GM12892 (cell line): ENCODE results near the gene ASB2.

Source experiments
- POLR2A ChIP-seq: IDR thresholded peaks from 2 replicates; pipeline ENCODE4 v1.6.1; 2011; ENCODE audit warnings: low read depth, low read length, control low read depth
- POLR2AphosphoS5 ChIP-seq: IDR thresholded peaks from 2 replicates; pipeline ENCODE4 v1.6.1; 2011; ENCODE audit warnings: low read depth, low read length, control low read depth
- TAF1 ChIP-seq: IDR thresholded peaks from 2 replicates; pipeline ENCODE4 v1.6.1; 2011; ENCODE audit warnings: low read depth, mild to moderate bottlenecking, control low read depth, low read length, borderline replicate concordance

DNA sequence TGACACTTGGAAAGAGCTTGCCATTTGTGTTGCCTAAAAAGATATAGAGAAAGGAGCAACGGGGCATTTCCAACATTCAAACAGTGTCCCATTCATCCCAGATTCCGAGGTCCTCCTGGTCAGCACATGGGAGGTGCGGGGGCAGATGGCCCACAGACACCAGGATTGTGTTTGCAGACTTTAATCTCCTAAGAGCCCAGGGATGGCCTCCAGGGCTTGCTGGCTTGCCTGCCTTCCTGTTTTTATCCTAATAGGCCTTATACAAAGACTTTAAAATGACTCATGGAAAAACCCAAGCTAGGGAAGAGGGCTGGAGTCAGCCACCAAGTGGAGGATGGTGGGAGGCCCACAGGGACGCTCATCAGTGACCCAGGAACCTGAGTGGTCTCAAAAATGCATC is 70.7 kb downstream of the ASB2 start:
- TF ChIP-seq POLR2A: no peak
- no peak for TF ChIP-seq POLR2AphosphoS5
- no peak for TF ChIP-seq TAF1
